Measurements from ENCODE around the gene SPOCK2.
A peak's percentile ranks its signal among the peaks of the same experiment; 100 is the strongest.

SPOCK2 gene

GRCh38 chr10:72132854-72133253 is 44.5 kb upstream of the SPOCK2 start:
- POLR2A ChIA-PET, result no interaction called here
- TF ChIP-seq, protein P1, sequence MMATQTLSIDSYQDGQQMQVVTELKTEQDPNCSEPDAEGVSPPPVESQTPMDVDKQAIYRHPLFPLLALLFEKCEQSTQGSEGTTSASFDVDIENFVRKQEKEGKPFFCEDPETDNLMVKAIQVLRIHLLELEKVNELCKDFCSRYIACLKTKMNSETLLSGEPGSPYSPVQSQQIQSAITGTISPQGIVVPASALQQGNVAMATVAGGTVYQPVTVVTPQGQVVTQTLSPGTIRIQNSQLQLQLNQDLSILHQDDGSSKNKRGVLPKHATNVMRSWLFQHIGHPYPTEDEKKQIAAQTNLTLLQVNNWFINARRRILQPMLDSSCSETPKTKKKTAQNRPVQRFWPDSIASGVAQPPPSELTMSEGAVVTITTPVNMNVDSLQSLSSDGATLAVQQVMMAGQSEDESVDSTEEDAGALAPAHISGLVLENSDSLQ (IDR thresholded peaks at IDR 0.05), result no peak
- TF ChIP-seq CTBP1 (IDR thresholded peaks at IDR 0.05; ENCODE audit: borderline replicate concordance), result no peak
- TF ChIP-seq ARNT (IDR thresholded peaks at IDR 0.05), result no peak
- no peak for TF ChIP-seq BHLHE40 (IDR thresholded peaks at IDR 0.05; ENCODE audit: borderline replicate concordance)
- no peak for TF ChIP-seq HDGF (IDR thresholded peaks at IDR 0.05; ENCODE audit: borderline replicate concordance)
- no peak for TF ChIP-seq SP1 (IDR thresholded peaks at IDR 0.05)
- TF ChIP-seq NFRKB (IDR thresholded peaks at IDR 0.05), result no peak
- no peak for TF ChIP-seq FOXA1 (IDR thresholded peaks at IDR 0.05)
- TF ChIP-seq ELF4 (IDR thresholded peaks at IDR 0.05), result no peak
- no peak for TF ChIP-seq LEF1 (IDR thresholded peaks at IDR 0.05; ENCODE audit: borderline replicate concordance)
- no peak for TF ChIP-seq FOXM1 (IDR thresholded peaks at IDR 0.05; ENCODE audit: borderline replicate concordance)
- no peak for TF ChIP-seq L3MBTL2 (conservative IDR thresholded peaks at IDR 0.05)
- no peak for TF ChIP-seq TARDBP (IDR thresholded peaks at IDR 0.05)
- no peak for TF ChIP-seq FOXK2 (IDR thresholded peaks at IDR 0.05)
- no peak for TF ChIP-seq SUZ12 (IDR thresholded peaks at IDR 0.05)
- no peak for TF ChIP-seq ZNF384 (IDR thresholded peaks at IDR 0.05)
- CTCF ChIA-PET, result interaction anchor here (1.1 kb wide), 1 partner anchor 18 kb away, joined by 3 read pairs; no protein-coding TSS in a partner anchor
- DNase-seq (ENCODE audit: extremely low spot score), result no peak

- DNase-seq (ENCODE audit: extremely low spot score), result no peak
- ChIA-PET POLR2A (interaction anchor here (2.1 kb wide), 2 partner anchors 88 to 146 kb away, joined by 4 to 5 read pairs; partner anchors contain the start of gene DDIT4), CTCF (interaction anchor here (0.6 to 1.0 kb wide), 4 partner anchors 11 to 328 kb away, joined by 3 to 9 read pairs (median 4); no protein-coding TSS in a partner anchor)
- TF ChIP-seq ZNF384 (IDR thresholded peaks at IDR 0.05), result no peak
- TF ChIP-seq HDGF (IDR thresholded peaks at IDR 0.05; ENCODE audit: borderline replicate concordance), result no peak
- TF ChIP-seq ARNT (IDR thresholded peaks at IDR 0.05), result no peak
- no peak for TF ChIP-seq SP1 (IDR thresholded peaks at IDR 0.05)
Observed at GRCh38 chr10:72127571-72127970, 39.2 kb upstream of the SPOCK2 start.

GRCh38 chr10:72126872-72127232 is 38.5 kb upstream of the SPOCK2 start:
- ChIA-PET POLR2A (interaction anchor here (0.6 to 2.1 kb wide), 3 partner anchors 89 to 147 kb away, joined by 3 to 5 read pairs (median 4); partner anchors contain the start of gene DDIT4), CTCF (interaction anchor here (0.6 to 1.3 kb wide), 7 partner anchors 11 to 329 kb away, joined by 3 to 6 read pairs (median 4); no protein-coding TSS in a partner anchor)
- TF ChIP-seq, protein P1 (IDR thresholded peaks at IDR 0.05), result no peak
- TF ChIP-seq TARDBP (IDR thresholded peaks at IDR 0.05) (no peak), L3MBTL2 (conservative IDR thresholded peaks at IDR 0.05) (no peak), HDGF (IDR thresholded peaks at IDR 0.05; ENCODE audit: borderline replicate concordance) (no peak)
- no peak for DNase-seq (ENCODE audit: extremely low spot score)

DNA sequence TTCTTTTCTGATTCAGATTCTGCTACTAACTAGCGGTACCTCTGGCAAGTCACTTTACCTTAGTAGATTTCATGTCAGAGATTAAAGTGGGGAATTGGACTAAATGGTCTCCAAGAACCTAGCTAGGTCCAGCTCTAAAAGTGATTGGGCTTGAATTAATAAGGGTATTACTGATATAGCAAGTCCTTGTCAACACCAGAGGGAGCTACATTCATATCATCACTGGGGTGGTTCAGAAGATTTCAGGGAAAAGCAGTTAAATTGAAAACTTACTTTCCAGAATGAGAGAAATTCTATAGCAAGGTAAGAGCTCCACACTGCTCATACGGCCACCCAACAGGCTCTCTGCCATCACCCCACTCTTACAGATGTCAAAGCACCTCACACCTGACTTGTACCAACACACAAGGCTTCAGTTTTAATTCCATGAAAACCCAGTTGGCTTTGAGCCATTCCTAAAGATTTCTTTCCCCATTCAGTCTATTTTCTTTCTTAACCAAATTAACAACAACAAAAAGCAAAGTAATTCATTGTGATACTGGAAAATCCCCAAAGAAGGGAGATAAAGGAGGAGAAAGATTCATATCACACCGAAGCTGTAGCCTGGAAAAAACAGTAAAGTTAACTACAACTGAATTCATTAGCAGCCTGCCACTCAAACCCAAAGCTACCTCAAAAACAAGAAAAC is 38.0 kb upstream of the SPOCK2 start:
- ChIA-PET CTCF (interaction anchor here (0.6 to 1.4 kb wide), 8 partner anchors 13 to 265 kb away, joined by 3 to 6 read pairs (median 4); no protein-coding TSS in a partner anchor), POLR2A (interaction anchor here (0.6 to 2.1 kb wide), 4 partner anchors 48 to 147 kb away, joined by 3 to 5 read pairs (median 4); partner anchors contain the start of gene DDIT4)
- TF ChIP-seq FOXK2 (IDR thresholded peaks at IDR 0.05) (no peak), BHLHE40 (IDR thresholded peaks at IDR 0.05; ENCODE audit: borderline replicate concordance) (no peak), TARDBP (IDR thresholded peaks at IDR 0.05) (no peak), FOXM1 (IDR thresholded peaks at IDR 0.05; ENCODE audit: borderline replicate concordance) (no peak)
- TF ChIP-seq, protein P1 (IDR thresholded peaks at IDR 0.05), result peak; percentile 37; the same call in 1 of the 2 replicates
- no peak for DNase-seq (ENCODE audit: extremely low spot score)

DNA sequence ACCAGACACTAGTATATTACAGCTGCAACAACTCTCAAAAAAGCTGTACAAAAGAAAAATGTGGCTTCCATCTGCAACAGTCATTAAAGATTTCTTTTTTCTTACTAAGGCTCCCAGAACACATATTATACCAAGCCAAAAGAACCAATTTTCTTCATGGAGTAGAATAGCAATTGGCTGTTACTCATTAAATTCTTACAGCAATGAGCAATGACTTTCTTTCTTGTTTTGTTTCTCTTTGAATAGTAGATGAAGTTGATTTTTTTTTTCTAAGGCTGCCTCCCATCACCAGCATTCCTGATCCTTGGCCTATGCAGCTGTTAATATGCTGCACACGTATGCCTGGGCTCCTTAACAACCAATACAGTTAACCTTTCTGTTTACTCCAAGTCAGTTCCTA is 36.6 kb upstream of the SPOCK2 start:
- TF ChIP-seq ZNF384 (IDR thresholded peaks at IDR 0.05) (no peak), SUZ12 (IDR thresholded peaks at IDR 0.05) (no peak), TARDBP (IDR thresholded peaks at IDR 0.05) (no peak), BHLHE40 (IDR thresholded peaks at IDR 0.05; ENCODE audit: borderline replicate concordance) (no peak), SP1 (IDR thresholded peaks at IDR 0.05) (no peak), CTBP1 (IDR thresholded peaks at IDR 0.05; ENCODE audit: borderline replicate concordance) (no peak)
- TF ChIP-seq, protein P1 (IDR thresholded peaks at IDR 0.05), result no peak
- DNase-seq (ENCODE audit: extremely low spot score), result no peak
- ChIA-PET CTCF (interaction anchor here (0.8 to 1.4 kb wide), 2 partner anchors 91 to 134 kb away, joined by 5 to 11 read pairs; partner anchors contain the start of gene ASCC1), POLR2A (interaction anchor here (0.7 kb wide), 1 partner anchor 65 kb away, joined by 4 read pairs; no protein-coding TSS in a partner anchor)

DNA sequence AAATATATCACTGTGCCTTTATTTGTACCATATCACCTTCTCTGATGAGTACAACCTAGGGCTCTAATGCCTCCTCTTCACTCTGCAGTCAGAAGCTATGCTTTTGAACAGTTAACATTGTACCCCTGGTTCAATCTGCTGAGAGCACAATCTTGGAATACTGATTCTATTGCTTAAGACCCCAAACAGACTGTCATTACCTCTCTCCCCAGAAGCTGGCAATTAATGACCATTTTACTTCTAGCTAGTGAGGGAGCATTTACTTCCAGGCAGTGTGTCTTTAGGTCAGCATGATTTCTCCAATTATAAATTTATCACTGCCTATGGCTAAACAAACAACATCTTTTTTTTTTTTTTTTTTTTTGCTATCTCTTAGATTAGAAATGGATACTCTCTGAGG is 36.0 kb upstream of the SPOCK2 start:
- ChIA-PET CTCF (interaction anchor here (0.8 kb wide), 1 partner anchor 92 kb away, joined by 11 read pairs; the partner anchor contains the start of gene ASCC1), POLR2A (interaction anchor here (0.7 kb wide), 1 partner anchor 65 kb away, joined by 4 read pairs; no protein-coding TSS in a partner anchor)
- TF ChIP-seq L3MBTL2 (conservative IDR thresholded peaks at IDR 0.05), result no peak
- TF ChIP-seq FOXM1 (IDR thresholded peaks at IDR 0.05; ENCODE audit: borderline replicate concordance), result no peak
- no peak for DNase-seq (ENCODE audit: extremely low spot score)

All from HEK293T (cell line).